Activated T-cell treated with anti-CD3 and anti-CD28 coated beads for 1 hour (primary cell): ENCODE results near the gene SLC43A1.

Experiments
- DNase-seq: peaks from one replicate; pipeline ENCODE4 v3.0.0-alpha.2; 2020; ENCODE audit warnings: low read depth

The SLC43A1 gene

GRCh38 chr11:57479021-57479663, 36.4 kb downstream of the SLC43A1 start:
- DNase-seq, result no peak

- no peak for DNase-seq
Observed at GRCh38 chr11:57477507-57478189, 37.9 kb downstream of the SLC43A1 start.

GRCh38 chr11:57476757-57477506, 38.6 kb downstream of the SLC43A1 start:
- no peak for DNase-seq

- no peak for DNase-seq
Observed at GRCh38 chr11:57476047-57476756, 39.3 kb downstream of the SLC43A1 start.

GRCh38 chr11:57475671-57476046, 39.8 kb downstream of the SLC43A1 start:
- no peak for DNase-seq

GRCh38 chr11:57475191-57475590, 40.3 kb downstream of the SLC43A1 start:
- DNase-seq, result no peak

- DNase-seq, result no peak
Observed at GRCh38 chr11:57474803-57475115, 40.7 kb downstream of the SLC43A1 start.

GRCh38 chr11:57474017-57474802, 41.3 kb downstream of the SLC43A1 start:
- DNase-seq, result no peak

GRCh38 chr11:57473285-57473841, 42.1 kb downstream of the SLC43A1 start:
- no peak for DNase-seq

- DNase-seq, result no peak
Observed at GRCh38 chr11:57471496-57471895, 44.0 kb downstream of the SLC43A1 start.

- DNase-seq, result no peak
Observed at GRCh38 chr11:57469268-57469667, 46.2 kb downstream of the SLC43A1 start.

- no peak for DNase-seq
Observed at GRCh38 chr11:57468276-57468675, 47.2 kb downstream of the SLC43A1 start.

- no peak for DNase-seq
Observed at GRCh38 chr11:57467508-57468157, 47.9 kb downstream of the SLC43A1 start.

GRCh38 chr11:57466680-57467079, 48.8 kb downstream of the SLC43A1 start:
- no peak for DNase-seq

- DNase-seq, result no peak
Observed at GRCh38 chr11:57464539-57465181, 50.8 kb downstream of the SLC43A1 start.

- DNase-seq, result no peak
Observed at GRCh38 chr11:57463671-57464538, 51.6 kb downstream of the SLC43A1 start.

- no peak for DNase-seq
Observed at GRCh38 chr11:57462597-57462996, 52.9 kb downstream of the SLC43A1 start.

- DNase-seq, result no peak
Observed at GRCh38 chr11:57461841-57462489, 53.5 kb downstream of the SLC43A1 start.
